Colon (tissue), 2 donors: ENCODE results near the gene WNT3A.

Experiments
- FAIRE-seq: peaks from 2 replicates; lab custom pipeline; 2012; peaks lifted over from hg19 to GRCh38; lab: Jason Lieb, UNC
- donor health status: control.
- donor health status: control.

Gene WNT3A

DNA sequence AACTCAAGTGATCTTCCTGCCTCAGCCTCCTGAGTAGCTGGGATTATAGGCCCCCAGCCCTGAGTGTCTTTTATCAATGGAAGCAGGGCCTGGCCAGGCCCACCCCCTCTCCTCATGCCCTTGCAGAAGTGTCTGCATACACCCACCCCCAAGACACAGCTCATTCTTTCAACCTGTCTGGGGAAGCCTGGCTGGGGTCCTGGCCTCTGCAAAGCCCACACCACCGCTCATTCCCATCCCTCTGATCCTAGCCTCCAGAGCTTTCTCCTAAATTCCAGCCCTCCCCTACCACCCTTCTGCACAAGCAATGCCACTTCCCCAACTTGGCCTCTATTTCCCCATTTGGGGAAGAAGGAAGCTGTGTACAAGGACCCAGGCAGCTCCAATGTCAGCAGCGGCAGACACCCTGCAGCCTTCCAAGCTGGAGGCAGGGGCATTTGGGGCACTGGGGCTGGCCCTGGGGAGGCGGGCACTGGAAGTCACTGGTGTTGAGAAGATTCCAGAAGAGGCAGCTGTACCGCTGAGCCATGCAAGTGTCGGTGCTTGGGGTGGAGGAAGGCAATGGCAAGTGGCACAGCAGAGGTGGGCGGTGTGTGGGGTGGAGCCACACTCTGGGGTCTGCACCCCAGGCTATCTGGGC is 42.0 kb downstream of the WNT3A start:
- FAIRE-seq = no peak

DNA sequence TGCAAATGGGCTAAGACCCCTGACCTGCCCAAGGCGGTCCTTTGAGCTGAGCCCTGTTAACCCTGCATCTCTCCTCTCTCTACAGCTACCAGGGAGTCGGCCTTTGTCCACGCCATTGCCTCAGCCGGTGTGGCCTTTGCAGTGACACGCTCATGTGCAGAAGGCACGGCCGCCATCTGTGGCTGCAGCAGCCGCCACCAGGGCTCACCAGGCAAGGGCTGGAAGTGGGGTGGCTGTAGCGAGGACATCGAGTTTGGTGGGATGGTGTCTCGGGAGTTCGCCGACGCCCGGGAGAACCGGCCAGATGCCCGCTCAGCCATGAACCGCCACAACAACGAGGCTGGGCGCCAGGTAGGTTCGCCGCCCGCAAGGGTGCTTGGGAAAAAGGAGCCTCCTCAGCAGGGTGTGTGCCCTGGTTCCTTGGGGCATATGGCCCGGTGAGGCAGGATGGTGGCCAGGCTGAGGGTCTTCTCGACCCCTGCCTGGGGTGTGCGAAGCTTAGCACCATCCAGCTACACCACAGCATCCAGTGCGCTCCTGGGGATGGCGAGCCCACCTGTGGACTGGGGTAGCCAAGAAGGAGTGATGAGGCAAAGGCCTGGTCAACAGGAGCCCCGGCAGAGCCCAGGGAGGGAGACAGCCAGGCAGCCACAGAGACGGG is 43.9 kb downstream of the WNT3A start:
- no peak for FAIRE-seq

GRCh38 chr1:228058172-228058948 is 51.6 kb downstream of the WNT3A start:
- FAIRE-seq = no peak

GRCh38 chr1:228058949-228059633 is 52.3 kb downstream of the WNT3A start:
- no peak for FAIRE-seq

GRCh38 chr1:228059634-228060457 is 53.0 kb downstream of the WNT3A start:
- no peak for FAIRE-seq

DNA sequence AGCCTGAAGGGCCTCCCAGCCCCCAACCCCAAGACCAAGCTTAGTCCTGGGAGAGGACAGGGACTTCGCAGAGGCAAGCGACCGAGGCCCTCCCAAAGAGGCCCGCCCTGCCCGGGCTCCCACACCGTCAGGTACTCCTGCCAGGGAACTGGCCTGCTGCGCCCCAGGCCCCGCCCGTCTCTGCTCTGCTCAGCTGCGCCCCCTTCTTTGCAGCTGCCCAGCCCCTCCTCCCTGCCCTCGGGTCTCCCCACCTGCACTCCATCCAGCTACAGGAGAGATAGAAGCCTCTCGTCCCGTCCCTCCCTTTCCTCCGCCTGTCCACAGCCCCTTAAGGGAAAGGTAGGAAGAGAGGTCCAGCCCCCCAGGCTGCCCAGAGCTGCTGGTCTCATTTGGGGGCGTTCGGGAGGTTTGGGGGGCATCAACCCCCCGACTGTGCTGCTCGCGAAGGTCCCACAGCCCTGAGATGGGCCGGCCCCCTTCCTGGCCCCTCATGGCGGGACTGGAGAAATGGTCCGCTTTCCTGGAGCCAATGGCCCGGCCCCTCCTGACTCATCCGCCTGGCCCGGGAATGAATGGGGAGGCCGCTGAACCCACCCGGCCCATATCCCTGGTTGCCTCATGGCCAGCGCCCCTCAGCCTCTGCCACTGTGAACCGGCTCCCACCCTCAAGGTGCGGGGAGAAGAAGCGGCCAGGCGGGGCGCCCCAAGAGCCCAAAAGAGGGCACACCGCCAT is 53.8 kb downstream of the WNT3A start:
- FAIRE-seq = no peak

DNA sequence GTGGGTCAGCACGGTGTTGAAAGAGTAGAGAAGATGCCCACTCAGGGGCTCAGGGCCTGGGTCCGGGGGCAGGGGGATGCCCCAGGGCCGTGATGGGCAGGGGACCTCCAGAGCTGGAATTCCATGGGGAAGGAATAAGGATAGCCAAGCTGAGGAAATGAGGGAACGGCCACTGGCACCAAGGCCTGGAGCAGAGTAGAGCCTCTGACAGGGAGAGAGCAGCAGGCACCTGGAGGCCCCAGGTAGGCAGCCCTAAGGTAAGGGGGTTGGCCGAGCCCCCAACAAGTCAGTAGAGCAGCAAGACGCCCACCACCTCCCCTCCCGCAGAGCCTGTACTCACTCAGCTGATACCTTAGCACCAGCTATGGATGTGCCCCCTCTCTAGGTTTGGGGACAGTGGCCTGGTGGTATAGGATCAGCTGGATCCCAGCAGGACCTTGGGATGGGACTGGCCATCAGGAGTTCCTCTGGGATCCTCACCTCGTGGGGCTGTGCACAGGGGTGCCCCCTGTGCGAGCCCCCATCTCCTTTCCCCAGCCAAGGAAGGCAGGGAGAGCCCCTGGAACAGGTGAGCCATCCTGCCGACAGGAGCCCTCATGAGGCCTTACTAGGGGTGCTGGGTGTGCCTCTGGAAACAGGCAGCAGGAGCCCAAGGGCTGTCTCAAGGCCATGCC is 54.8 kb downstream of the WNT3A start:
- no peak for FAIRE-seq

DNA sequence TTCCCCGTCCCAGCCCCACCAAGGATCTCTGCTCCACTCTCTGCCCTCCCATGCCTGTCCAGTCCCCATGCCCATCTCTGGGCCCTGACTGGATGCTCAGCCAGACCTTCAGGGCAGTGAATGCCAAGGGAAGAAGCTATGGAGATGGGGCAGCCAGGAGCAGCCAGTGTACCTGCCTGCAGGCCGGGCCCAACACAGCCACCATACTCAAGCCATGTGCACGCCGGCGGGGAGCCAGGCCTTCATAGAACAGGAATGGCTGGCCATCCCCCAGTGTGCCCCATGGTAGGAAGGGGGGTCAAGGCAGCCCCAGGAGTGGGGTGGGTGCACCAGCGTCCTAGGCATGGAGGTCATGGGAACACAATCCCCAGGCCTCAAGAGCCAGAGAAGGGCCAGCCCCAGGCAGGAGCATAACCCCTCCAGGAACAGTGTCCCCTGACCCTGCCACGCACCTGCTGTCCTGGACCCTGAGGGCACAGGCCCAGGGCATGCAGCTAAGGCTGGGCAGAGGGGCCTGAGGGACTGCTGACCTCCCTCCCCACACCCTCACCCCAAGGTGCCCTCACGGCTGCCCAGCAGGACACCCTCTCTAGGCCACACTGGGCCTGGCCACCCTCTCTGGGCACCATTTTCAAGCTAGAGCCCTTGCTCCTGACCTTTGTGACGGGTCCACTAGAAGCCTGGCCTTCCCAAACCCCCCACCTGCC is 55.4 kb downstream of the WNT3A start:
- FAIRE-seq = no peak

- FAIRE-seq = no peak
Observed at GRCh38 chr1:228062812-228063211, 56.0 kb downstream of the WNT3A start.

DNA sequence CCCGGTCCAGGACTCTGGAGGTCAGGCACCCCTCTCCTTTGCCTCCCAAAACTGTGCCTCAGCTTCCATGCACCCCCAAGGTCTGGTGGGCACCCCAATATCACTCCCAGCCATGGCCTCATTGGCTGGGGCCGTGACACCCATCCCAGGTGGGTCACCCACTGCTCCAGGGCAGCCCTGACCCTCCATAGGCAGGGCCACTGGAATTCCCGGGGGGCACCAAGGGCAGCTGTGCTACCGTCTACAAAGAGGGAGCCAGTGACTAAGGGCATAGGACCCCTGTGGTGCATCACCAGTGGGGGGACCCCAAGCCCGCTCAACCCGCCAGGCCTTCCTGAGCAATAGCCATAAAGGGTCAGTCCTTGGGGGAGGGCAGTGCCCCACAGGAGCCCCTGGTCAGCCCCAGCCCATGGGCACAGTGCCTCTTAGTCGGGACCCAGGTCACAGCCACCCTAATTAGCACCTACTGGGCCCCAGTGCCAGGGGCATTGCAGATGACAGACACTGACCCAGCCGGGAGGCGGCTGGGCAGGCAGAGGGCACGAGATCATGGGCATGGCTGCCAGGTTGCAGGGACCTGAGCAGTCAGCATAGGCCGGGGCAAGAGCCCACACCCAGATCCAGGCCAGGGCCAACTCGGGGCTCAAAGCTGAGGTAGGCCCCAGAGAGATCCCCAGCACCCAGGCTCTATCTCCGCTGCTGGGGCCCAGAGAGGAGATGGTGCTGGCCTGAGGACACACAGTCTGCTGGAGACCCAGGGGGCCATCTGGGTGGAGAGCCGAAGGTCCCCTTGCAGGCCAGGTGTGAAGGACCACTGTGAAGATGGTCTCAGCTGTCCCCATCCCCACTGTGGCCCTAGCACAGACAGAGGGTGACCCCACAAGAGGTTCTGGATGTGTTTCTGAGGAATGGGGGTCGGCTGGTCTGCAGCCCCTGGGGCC is 56.7 kb downstream of the WNT3A start:
- FAIRE-seq = no peak

GRCh38 chr1:228064296-228064695 is 57.5 kb downstream of the WNT3A start:
- FAIRE-seq = no peak

DNA sequence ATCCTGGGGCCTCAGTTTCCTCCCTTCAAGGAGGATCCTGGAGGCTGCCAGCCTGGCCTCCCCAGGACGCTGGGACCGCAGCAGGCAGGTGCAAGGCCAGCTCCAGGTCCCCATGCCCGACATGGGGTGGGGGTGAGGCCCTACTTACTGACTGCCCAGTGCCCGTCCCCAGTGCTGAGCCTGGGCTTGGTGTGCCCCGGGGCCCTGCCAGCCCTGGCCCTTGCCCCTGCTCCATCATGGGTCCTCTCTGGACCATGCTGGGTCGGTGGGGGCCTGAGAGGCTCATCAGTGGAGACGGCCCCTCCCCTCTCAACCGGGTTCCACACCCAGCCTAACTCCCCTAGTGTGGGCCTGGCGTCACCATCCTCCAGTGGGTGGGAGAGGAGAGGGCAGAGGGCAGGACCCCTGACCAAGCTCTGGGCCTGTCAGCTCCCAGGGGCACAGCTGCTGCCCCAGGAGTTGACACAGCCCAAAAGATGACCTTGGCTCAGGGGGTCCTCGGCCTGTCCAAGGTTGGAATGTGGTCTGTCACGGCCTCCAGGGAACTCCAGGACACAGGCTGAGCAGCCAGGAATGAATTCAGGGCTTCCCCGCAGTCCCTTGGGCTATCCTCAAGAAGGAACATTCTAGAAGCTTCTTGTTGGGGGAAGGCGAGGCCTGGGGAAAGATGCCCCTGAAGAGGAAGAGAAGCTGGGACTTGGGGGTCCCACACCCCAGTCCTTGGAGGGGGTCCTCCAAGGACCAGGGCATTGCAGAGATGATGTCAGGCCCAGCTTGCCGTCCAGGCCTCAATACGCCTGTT is 58.1 kb downstream of the WNT3A start:
- no peak for FAIRE-seq

DNA sequence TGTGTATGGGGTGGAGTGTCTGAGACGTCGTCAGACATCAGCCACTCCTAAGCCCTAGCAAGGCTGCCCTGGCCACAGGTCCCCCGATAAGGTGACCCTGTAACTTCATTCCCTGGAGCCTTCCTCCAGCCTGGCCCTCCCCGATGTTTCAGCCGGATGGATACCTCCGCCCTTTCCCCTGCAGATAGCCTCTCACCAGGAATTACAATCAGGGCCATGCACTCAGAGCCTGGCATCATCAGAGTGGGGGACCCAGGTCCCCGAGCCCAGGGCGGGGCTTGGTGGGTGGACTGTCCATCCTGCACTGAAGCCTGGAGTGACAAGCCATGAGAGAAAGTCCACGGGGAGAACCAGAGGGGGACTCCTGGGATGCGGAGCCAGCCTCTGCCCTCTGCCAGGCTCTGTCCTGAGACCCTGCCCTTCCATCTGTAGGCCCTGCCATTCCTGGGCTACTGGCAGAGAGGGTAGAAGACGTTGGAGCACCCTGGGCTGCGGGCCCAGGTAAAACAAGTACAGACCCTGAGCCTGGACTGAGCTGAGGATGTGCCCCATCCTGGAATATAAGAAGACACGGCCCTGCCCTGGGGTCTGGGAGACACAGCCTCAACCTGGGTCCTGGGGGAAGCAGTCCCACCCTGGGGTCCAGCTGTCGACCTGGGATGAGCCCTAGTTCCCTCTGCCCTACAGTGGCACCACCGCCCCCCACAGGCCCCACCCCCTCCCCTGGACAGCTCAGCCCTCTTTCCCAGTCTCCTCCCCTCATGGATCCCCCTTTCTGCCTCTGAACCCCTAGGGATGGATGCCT is 58.9 kb downstream of the WNT3A start:
- no peak for FAIRE-seq

GRCh38 chr1:228066416-228066815 is 59.6 kb downstream of the WNT3A start:
- FAIRE-seq = no peak

GRCh38 chr1:228066891-228067654 is 60.3 kb downstream of the WNT3A start:
- no peak for FAIRE-seq

- no peak for FAIRE-seq
Observed at GRCh38 chr1:228068359-228068758, 61.6 kb downstream of the WNT3A start.
